Mucosa of rectum (tissue), 2 donors: Measurements from ENCODE around the gene CHCT1.
A peak's percentile ranks its signal among the peaks of the same experiment; 100 is the strongest.
"Not testable (repeated sequence)": the region's sequence is repeated elsewhere in the genome, so short reads cannot be mapped to it uniquely, and the experiment has no call there.

ENCODE experiments used
- H3K27ac ChIP-seq, 2 donors: one replicate each; pipeline ENCODE4 v1.7.0; 2013; ENCODE audit warnings: inconsistent platforms in 2 of 2, low read depth in 2 of 2, low read length in 2 of 2
- H3K27me3 ChIP-seq, 2 donors: one replicate each; pipeline ENCODE4 v1.7.0; 2013; ENCODE audit warnings: low read length in 2 of 2; ENCODE audit not compliant: control insufficient read depth in 2 of 2, insufficient read depth in 2 of 2
- H3K36me3 ChIP-seq, 2 donors: one replicate each; pipeline ENCODE4 v1.7.0; 2013; ENCODE audit warnings: low read length in 2 of 2; ENCODE audit not compliant: control insufficient read depth in 2 of 2, insufficient read depth in 2 of 2
- H3K4me1 ChIP-seq, 2 donors: one replicate each; pipeline ENCODE4 v1.7.0; 2013; ENCODE audit warnings: low read length in 2 of 2, mild to moderate bottlenecking in 1 of 2; ENCODE audit not compliant: control insufficient read depth in 2 of 2, insufficient read depth in 2 of 2
- H3K4me3 ChIP-seq, 2 donors: one replicate each; pipeline ENCODE4 v1.7.0; 2013; ENCODE audit warnings: low read length in 2 of 2
- H3K9ac ChIP-seq, 2 donors: one replicate each; pipeline ENCODE4 v1.7.0; 2013; ENCODE audit warnings: low read length in 2 of 2, low read depth in 1 of 2, mild to moderate bottlenecking in 1 of 2
- H3K9me3 ChIP-seq, 2 donors: one replicate each; pipeline ENCODE4 v1.7.0; 2013; ENCODE audit warnings: low read length in 2 of 2; ENCODE audit not compliant: control insufficient read depth in 2 of 2
- donor health status: healthy.
- donor health status: Normal muscosa, but diverticular disease.

Gene CHCT1

DNA sequence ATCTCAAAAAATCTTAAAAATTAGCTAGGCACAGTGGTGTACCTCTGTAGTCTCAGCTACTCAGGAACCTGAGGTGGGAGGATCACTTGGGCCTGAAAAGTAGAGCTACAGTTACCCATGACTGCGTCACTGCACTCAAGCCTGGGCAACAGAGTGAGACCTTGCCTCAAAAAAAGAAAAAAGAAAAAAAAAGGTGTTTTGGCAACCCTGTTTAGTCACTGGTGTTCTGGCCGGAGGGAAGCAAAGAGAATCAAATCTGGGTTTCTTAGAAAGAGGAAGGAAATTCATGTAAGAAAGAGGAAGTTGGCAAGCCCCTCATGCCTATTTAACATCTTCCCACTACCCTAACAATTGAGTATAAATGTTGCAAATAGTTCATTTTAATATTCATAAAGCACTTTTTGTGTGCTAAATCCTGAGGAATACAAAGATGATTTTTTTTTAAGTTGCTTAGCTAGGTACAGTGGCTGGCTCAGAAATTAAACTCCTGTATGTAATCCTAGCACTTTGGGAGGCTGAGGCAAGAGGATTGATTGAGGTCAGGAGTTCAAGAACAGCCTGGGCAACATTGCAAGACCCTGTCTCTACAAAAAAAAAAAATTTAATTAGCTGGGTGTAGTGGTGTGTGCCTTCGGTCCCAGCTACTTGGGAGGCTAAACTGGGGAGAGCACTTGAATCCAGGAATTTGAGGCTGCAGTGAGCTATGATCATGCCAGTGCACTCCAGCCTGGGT is 23.9 kb upstream of the CHCT1 start:
- Histone ChIP-seq H3K9ac (no peak overlapping the region), H3K36me3 (no peaks in the 10 kb centered on the region), H3K4me1 (no peaks in the 10 kb centered on the region), H3K27ac (peak overlapping the region in 1 of 2 donors; percentile 56), H3K27me3 (no peaks in the 10 kb centered on the region), H3K9me3 (no peaks in the 10 kb centered on the region), H3K4me3 (no peak overlapping the region)

DNA sequence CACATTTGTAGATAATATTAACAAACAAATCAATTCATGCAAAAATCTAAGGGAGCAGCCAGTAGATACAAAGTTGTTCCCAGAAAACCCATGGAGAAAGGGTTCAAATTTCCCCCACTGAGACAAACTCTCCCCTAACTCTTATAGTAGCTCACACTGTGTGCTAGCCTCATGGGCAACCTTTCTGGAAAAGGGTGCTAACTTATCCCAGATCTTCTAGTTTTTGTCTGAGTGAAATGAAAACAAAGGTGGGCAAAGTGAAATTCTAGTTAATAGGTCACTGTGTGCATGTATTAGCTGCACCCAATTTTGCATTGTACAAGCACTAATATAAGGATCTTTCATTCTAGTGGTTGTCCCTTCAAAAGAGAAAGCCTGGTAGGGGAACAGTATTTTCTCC is 20.5 kb upstream of the CHCT1 start:
- no peaks in the 10 kb centered on the region for H3K9me3 ChIP-seq
- H3K4me1 ChIP-seq = no peaks in the 10 kb centered on the region
- H3K4me3 ChIP-seq = no peak overlapping the region
- no peaks in the 10 kb centered on the region for H3K36me3 ChIP-seq
- no peak overlapping the region for H3K9ac ChIP-seq
- no peak overlapping the region for H3K27ac ChIP-seq
- H3K27me3 ChIP-seq = no peaks in the 10 kb centered on the region

DNA sequence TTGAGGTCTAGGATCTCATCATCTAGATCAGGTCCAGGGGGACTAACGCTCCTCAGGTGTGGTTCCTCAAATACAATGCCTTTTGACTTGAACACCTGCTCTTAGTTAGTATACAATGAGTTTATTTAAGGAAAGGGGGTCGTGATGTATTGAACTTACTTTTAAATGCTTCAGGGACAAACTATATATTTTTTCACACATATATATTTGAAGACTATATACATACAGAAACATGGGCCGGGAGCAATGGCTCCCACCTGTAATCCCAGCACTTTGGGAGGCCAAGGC is 18.8 kb upstream of the CHCT1 start:
- Histone ChIP-seq H3K9me3 (no peaks in the 10 kb centered on the region), H3K9ac (no peak overlapping the region), H3K36me3 (no peaks in the 10 kb centered on the region), H3K27ac (no peak overlapping the region), H3K27me3 (no peaks in the 10 kb centered on the region), H3K4me1 (no peaks in the 10 kb centered on the region), H3K4me3 (no peak overlapping the region)

DNA sequence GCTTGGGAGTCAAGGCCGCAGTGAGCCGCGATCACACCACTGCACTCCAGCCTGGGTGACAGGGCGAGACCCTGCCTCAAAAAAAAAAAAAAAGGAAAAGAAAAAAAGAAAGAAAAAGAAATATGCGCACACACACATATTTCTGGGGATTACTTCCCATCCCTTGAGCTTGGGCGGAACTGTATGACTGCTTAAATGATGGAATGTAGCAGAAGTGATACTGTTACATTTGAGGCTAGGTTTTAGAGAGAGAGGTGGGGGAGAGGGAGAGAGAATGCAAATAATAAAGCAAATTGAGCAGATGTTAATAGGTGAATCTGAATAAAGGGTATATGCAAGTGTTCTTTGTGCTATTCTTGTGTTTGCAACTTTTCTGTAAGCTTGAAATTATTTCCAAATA is 18.3 kb upstream of the CHCT1 start:
- Histone ChIP-seq H3K4me1 (no peaks in the 10 kb centered on the region), H3K27me3 (no peaks in the 10 kb centered on the region), H3K9me3 (no peaks in the 10 kb centered on the region), H3K36me3 (no peaks in the 10 kb centered on the region), H3K4me3 (no peak overlapping the region), H3K9ac (no peak overlapping the region), H3K27ac (no peak overlapping the region)

DNA sequence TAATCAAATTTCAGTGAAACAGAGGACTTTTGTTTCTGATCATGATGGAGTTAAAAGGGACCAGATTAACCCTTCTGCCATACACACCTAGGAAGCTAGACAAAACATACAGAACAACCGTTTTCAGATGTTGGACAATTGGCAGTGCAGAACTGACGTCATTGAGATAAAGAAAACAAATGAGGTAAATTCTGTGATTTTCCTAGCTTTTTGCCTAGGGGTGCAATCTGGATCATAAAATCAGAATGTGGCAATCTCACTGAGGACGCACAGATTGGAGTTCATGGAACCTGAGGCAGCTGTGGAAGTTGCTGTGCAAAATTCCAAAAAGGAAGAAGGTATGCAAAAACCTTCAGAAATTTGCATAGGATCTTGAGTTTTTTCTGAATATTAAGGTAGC is 15.4 kb upstream of the CHCT1 start:
- H3K27me3 ChIP-seq = no peaks in the 10 kb centered on the region

DNA sequence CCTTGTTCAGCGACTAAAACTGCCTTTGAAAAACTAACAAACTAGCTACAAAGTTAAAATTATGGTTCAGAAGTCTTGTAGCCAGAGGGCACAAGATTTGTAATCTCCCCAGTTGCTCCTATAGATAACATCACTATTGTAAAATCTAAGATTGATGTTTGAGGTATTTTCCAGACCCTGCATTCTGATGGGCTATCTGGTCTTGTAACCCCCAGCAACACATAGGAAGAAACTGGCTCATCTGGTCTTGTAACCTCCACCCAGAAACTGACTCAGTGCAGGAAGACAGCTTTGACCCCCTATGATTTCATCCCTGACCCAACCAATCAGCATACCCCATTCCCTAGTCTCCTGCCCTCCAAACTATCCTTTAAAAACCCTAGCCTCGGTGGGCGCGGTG is 12.3 kb upstream of the CHCT1 start:
- Histone ChIP-seq H3K27ac (no peak overlapping the region), H3K9ac (no peak overlapping the region), H3K4me3 (no peak overlapping the region), H3K27me3 (no peaks in the 10 kb centered on the region), H3K9me3 (no peaks in the 10 kb centered on the region), H3K36me3 (no peaks in the 10 kb centered on the region), H3K4me1 (no peaks in the 10 kb centered on the region)

More for the DNA sequence above, 15.4 kb upstream of the CHCT1 start:
- Histone ChIP-seq H3K9ac (no peak overlapping the region), H3K4me1 (no peaks in the 10 kb centered on the region), H3K9me3 (no peaks in the 10 kb centered on the region), H3K4me3 (no peak overlapping the region), H3K36me3 (no peaks in the 10 kb centered on the region), H3K27ac (no peak overlapping the region)

DNA sequence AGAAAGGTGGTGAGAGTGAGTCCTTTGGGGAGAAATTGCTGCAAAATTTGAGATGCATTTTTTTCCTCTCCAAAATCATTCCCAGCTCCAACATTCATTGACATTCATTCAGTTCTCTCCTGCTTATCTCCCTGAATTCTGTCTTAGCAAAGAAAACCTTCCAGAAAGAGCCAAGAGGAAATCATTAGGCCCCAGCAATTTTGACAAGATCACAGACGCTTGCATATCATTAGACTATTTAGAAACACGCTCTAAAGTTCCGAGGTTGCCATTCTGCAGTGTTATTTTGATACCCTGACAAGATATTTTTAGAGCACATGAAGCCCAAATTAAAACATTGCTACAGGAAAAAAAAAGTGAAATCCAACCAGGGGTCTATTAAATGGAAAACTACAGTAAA is 9.6 kb upstream of the CHCT1 start:
- no peaks in the 10 kb centered on the region for H3K36me3 ChIP-seq
- no peak overlapping the region for H3K27ac ChIP-seq

DNA sequence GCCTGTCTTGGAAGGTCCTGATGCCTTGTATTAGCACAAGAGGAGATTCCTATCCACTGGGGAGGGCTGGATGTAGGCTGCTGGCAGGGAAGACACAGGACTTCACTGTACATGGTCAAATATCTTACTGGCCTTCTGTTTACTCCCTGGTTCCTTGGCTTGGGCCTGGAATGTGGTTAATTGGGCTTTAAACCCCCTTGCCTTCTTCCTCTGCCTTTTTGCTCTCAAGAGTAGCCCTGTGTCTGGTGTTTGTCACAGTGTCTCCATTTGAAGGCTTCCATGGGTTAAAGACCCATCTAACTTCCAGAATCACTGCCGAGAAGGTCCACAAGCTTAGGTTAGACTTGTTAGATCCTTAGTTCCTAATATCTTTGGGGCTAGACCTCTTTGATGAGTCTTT is 7.1 kb upstream of the CHCT1 start:
- Histone ChIP-seq H3K4me3 (no peak overlapping the region), H3K9ac (no peak overlapping the region), H3K27ac (no peak overlapping the region), H3K9me3 (no peaks in the 10 kb centered on the region), H3K4me1 (no peaks in the 10 kb centered on the region), H3K27me3 (no peaks in the 10 kb centered on the region), H3K36me3 (no peaks in the 10 kb centered on the region)

More for the DNA sequence above, 9.6 kb upstream of the CHCT1 start:
- H3K4me1 ChIP-seq = no peaks in the 10 kb centered on the region
- H3K9ac ChIP-seq = no peak overlapping the region
- H3K9me3 ChIP-seq = no peaks in the 10 kb centered on the region
- no peaks in the 10 kb centered on the region for H3K27me3 ChIP-seq
- no peak overlapping the region for H3K4me3 ChIP-seq

DNA sequence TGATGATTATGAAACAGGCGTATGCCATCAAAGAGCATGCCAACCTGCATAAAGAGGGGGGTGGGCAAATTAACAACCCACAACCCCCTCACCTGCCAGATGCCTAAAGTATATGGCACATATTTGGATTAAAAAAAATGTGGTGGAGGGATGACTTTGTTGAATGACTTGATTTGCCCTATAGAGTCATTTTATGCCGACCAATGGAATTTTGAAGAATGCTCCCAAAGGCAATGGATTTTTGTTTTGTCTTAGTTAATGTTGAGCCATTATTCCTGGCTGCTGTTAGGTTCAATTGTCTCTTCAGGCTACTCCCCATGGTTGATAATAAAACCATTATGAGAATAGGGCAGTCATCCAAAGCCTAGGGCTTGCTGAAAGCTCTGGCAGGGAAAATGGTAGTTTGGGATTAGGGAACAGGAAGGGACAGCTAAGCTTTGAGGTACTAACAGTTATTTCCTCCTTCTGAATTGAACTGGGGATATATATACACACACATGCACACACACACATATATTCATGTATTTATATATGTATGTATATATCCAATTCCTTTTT is 5.8 kb upstream of the CHCT1 start:
- Histone ChIP-seq H3K9me3 (no peaks in the 10 kb centered on the region), H3K4me1 (peaks cover 0 to 7% of the 10 kb centered on the region in 2 donors), H3K27me3 (no peaks in the 10 kb centered on the region), H3K9ac (no peak overlapping the region), H3K36me3 (no peaks in the 10 kb centered on the region), H3K27ac (no peak overlapping the region), H3K4me3 (no peak overlapping the region)

DNA sequence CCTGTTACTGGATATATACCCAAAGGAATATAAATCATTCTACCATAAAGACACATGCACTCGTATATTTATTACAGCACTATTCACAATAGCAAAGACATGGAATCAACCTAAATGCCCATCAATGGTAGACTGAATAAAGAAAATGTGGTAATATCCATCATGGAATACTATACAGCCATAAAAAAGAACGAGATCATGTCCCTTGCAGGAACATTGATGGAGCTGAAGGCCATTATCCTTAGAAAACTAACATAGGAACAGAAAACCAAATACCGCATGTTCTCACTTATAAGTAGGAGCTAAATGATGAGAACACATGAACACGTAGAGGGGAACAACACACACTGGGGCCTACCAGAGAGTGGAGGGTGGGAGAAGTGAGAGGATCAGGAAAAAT is 3.3 kb upstream of the CHCT1 start:
- H3K27me3 ChIP-seq, H3K36me3 ChIP-seq, H3K4me3 ChIP-seq, H3K9ac ChIP-seq, H3K4me1 ChIP-seq, H3K9me3 ChIP-seq, H3K27ac ChIP-seq: not testable (repeated sequence)

DNA sequence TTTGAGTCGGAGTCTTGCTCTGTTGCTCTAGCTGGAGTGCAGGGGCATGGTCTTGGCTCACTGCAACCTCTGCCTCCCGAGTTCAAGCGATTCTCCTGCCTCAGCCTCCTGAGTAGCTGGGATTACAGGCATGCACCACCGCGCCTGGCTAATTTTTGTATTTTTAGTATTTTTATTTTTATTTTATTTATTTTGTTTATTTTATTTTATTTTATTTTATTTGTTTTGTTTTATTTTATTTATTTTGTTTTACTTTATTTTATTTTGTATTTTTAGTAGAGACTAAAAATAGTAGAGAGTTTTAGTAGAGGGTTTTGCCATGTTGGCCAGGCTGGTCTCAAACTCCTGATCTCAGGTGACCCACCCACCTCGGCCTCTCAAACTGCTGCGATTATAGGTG is 2.4 kb upstream of the CHCT1 start:
- not testable (repeated sequence) for H3K4me3 ChIP-seq, H3K9me3 ChIP-seq, H3K27me3 ChIP-seq, H3K36me3 ChIP-seq, H3K4me1 ChIP-seq, H3K9ac ChIP-seq, H3K27ac ChIP-seq
